Mucosa of descending colon (tissue), 3 donors: ENCODE data around the gene GABRD. TPM values are rescaled to one million over a fixed set of nuclear protein-coding genes. Genes with fewer than 3 reads are reported as not detected.

Source experiments
- ATAC-seq: fragments of 200-7000 bp; cut with Tn5 transposase; one replicate; pipeline ENCODE4 v1.9.1; 2020; ENCODE audit warnings: mild to moderate bottlenecking, moderate library complexity
- DNase-seq, 3 donors: peaks; one replicate each; pipeline ENCODE4 v3.0.0-alpha.2; 2020
- H3K36me3 ChIP-seq: fragments of 200-600 bp; one replicate; pipeline ENCODE4 v1.8.0; 2021; ENCODE audit warnings: low read depth, mild to moderate bottlenecking
- H3K4me1 ChIP-seq: fragments of 200-600 bp; one replicate; pipeline ENCODE4 v1.8.0; 2021; ENCODE audit warnings: low read depth, mild to moderate bottlenecking
- H3K4me3 ChIP-seq: fragments of 200-600 bp; one replicate; pipeline ENCODE4 v1.8.0; 2021; ENCODE audit warnings: mild to moderate bottlenecking
- H3K9me3 ChIP-seq: fragments of 200-600 bp; one replicate; pipeline ENCODE4 v1.8.0; 2021; ENCODE audit warnings: mild to moderate bottlenecking
- CTCF ChIP-seq: fragments of 200-600 bp; IDR thresholded peaks from one replicate; pipeline ENCODE4 v1.8.0; 2022; ENCODE audit warnings: antibody characterized with exemption, mild to moderate bottlenecking
- intact Hi-C, 2 donors: fragments of 100-400 bp; cut with DNase I in 1 of 2; cut with micrococcal nuclease in 1 of 2; formaldehyde crosslinking; loops; one replicate each; pipeline versions ENCODE4 v1.11.0 to v1.11.1; 2022; cut with DNase I, micrococcal nuclease
- total RNA-seq, 3 donors: library from RNA; stranded (reverse); fragmentation: NEBNext Ultra II Directional in 2 of 3; extraction: Animal tissue kit (Norgen Biotek cat#: 25700) in 2 of 3; gene quantifications; one replicate each; pipeline versions ENCODE4 v1.2.1 to v1.2.4, GENCODE V29; 2021 to 2023
- donor health status: DM: no; HTN: no; CAD: no; lungs with moderate emphysema.
- donor health status: DM: no; HTN: no; CAD: no.
- donor health status: DM: no; HTN: yes; CAD: no.

Gene GABRD
- total RNA-seq, 3 donors from 2014 or later, result not detected

- Histone ChIP-seq H3K4me3 (no peak overlapping the region), H3K4me1 (no peaks in the 10 kb centered on the region), H3K9me3 (no peaks in the 10 kb centered on the region), H3K36me3 (no peaks in the 10 kb centered on the region)
- intact Hi-C loops, result no loop called here
- DNase-seq (no peak), ATAC-seq (no peak)
- no peak for TF ChIP-seq CTCF
These were observed 30.8 kb upstream of the GABRD start for GRCh38 chr1:1988061-1988945.

- Histone ChIP-seq H3K9me3 (no peaks in the 10 kb centered on the region), H3K4me3 (no peak overlapping the region), H3K36me3 (no peaks in the 10 kb centered on the region), H3K4me1 (no peaks in the 10 kb centered on the region)
- DNase-seq (no peak), ATAC-seq (no peak)
- no peak for TF ChIP-seq CTCF
- intact Hi-C loops, result no loop called here
These were observed 30.0 kb upstream of the GABRD start for GRCh38 chr1:1989102-1989542.

GRCh38 chr1:1989789-1990188, 29.4 kb upstream of the GABRD start:
- DNase-seq (no peak), ATAC-seq (no peak)
- Histone ChIP-seq H3K9me3 (no peaks in the 10 kb centered on the region), H3K4me1 (no peaks in the 10 kb centered on the region), H3K36me3 (no peaks in the 10 kb centered on the region), H3K4me3 (no peak overlapping the region)
- intact Hi-C loops, result no loop called here
- no peak for TF ChIP-seq CTCF

- ATAC-seq (no peak), DNase-seq (peak in 1 of 3 donors; percentile 13)
- H3K36me3 ChIP-seq, result no peaks in the 10 kb centered on the region
- TF ChIP-seq CTCF, result no peak
- H3K4me1 ChIP-seq, result no peaks in the 10 kb centered on the region
- H3K4me3 ChIP-seq, result no peak overlapping the region
- intact Hi-C loops, result no loop called here
- no peaks in the 10 kb centered on the region for H3K9me3 ChIP-seq
These were observed 28.9 kb upstream of the GABRD start for GRCh38 chr1:1990222-1990621.

- Histone ChIP-seq H3K36me3 (no peaks in the 10 kb centered on the region), H3K4me3 (no peak overlapping the region), H3K9me3 (no peaks in the 10 kb centered on the region), H3K4me1 (no peaks in the 10 kb centered on the region)
- no peak for ATAC-seq
- no peak for DNase-seq
- intact Hi-C loops, result no loop called here
- no peak for TF ChIP-seq CTCF
These were observed 24.6 kb upstream of the GABRD start for GRCh38 chr1:1994536-1994935.
